ENCODE results near the gene NUB1. TPM values are rescaled to one million over a fixed set of nuclear protein-coding genes. Genes with fewer than 3 reads are reported as not detected.

The NUB1 gene
- polyA plus RNA-seq, 1 of the 3 experiments (the other 2 are of a cell fraction) = 54.0 TPM

DNA sequence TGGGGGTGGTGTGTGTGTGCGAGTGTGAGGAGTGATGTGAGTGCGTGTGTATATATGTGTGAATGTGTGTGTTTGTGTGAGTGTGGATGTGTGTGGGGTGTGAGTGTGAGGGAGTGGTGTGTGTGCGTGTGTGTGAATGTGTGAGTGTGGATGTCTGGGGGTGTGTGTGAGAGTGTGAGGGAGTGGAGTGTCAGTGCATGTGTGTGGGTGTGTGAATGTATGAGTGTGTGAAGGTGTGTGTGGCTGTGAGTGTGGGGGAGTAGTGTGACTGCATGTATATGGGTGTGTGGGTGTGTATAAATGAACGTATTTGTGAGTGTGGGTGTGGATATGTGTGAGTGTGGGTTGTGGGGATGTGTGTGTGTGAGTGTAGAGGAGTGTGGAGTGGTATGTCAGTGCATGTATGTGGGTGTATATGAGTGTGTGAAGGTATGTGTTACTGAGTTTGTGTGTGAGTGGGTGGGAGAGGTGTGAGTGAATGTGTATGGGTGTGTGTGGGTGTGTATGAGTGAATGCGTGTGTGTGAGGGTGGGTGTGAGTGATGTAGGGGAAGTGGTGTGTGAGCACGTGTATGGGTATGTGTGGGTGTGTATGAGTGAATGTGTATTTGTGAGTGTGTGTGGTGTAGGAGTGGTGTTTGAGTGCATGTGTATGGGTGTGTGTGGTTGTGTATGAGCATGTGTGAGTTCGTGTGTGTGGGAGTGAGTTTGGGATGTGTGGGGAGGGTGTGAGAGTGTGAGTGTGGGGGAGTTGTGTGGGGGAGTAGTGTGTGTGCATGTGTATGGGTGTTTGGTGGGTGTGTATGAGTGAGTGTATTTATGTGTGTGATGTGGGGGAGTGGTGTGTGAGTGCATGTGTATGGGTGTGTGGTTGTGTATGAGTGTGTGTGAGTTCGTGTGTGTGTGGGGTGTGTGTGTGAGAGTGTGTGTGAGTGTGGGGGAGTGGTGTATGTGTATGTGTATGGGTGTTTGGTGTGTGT lies 28.5 kb upstream of the NUB1 start:
- CTCF ChIA-PET = interaction anchor here (2.2 to 10.5 kb wide), 6 partner anchors 10 to 156 kb away, joined by 9 to 237 read pairs (median 92); partner anchors contain the start of gene NUB1
- Histone ChIP-seq H3K4me2 (no peak overlapping the region), H3K4me3 (ENCODE audit: low read depth in 2 of 2, low read length in 1 of 2) (no peak overlapping the region)

More for the DNA sequence above, 28.5 kb upstream of the NUB1 start:
- DNase-seq = no peak
- no peaks in the 10 kb centered on the region; the same call in 1 of the 2 replicates for H3K9me3 ChIP-seq
- H3K79me2 ChIP-seq (ENCODE audit: insufficient read depth) = no peaks in the 10 kb centered on the region
- H3K27ac ChIP-seq (ENCODE audit: low read depth in 2 of 2, low read length in 1 of 2) = no peak overlapping the region
- POLR2A ChIA-PET = no interaction called here
- no peaks in the 10 kb centered on the region for H3K36me3 ChIP-seq (replicated peaks in 1 of 2; ENCODE audit: control insufficient read depth in 1 of 2, insufficient read depth in 2 of 2, low read length in 1 of 2)
- no peaks in the 10 kb centered on the region for H3K9me2 ChIP-seq
- no peak overlapping the region for H3K9ac ChIP-seq
- no peaks in the 10 kb centered on the region for H4K20me1 ChIP-seq (ENCODE audit: insufficient read depth)
- H3K4me1 ChIP-seq (ENCODE audit: control insufficient read depth in 1 of 2, insufficient read depth in 2 of 2, low read depth in 1 of 2, low read length in 1 of 2) = no peaks in the 10 kb centered on the region; a peak in 1 of 4 replicates
- H3F3A ChIP-seq (replicated peaks; ENCODE audit: insufficient read depth) = peaks cover 3% of the 10 kb centered on the region
- WGBS (ENCODE audit: low lambda C conversion rate) = 48% methylated on average over 8 of the region's 8 CpGs
- H3K27me3 ChIP-seq (ENCODE audit: insufficient read depth) = no peaks in the 10 kb centered on the region
- no peak overlapping the region for H2AFZ ChIP-seq (ENCODE audit: low read depth)
- TF ChIP-seq TEAD4 (IDR thresholded peaks at IDR 0.05; ENCODE audit: borderline replicate concordance, insufficient read depth) = no peak
- TF ChIP-seq GABPA (IDR thresholded peaks at IDR 0.05; ENCODE audit: low read depth) = no peak
- TF ChIP-seq, protein P1, sequence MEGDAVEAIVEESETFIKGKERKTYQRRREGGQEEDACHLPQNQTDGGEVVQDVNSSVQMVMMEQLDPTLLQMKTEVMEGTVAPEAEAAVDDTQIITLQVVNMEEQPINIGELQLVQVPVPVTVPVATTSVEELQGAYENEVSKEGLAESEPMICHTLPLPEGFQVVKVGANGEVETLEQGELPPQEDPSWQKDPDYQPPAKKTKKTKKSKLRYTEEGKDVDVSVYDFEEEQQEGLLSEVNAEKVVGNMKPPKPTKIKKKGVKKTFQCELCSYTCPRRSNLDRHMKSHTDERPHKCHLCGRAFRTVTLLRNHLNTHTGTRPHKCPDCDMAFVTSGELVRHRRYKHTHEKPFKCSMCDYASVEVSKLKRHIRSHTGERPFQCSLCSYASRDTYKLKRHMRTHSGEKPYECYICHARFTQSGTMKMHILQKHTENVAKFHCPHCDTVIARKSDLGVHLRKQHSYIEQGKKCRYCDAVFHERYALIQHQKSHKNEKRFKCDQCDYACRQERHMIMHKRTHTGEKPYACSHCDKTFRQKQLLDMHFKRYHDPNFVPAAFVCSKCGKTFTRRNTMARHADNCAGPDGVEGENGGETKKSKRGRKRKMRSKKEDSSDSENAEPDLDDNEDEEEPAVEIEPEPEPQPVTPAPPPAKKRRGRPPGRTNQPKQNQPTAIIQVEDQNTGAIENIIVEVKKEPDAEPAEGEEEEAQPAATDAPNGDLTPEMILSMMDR (IDR thresholded peaks at IDR 0.05) = no peak
- no peak for TF ChIP-seq MXI1 (IDR thresholded peaks at IDR 0.05; ENCODE audit: low read depth, low read length)
- TF ChIP-seq, protein P2, sequence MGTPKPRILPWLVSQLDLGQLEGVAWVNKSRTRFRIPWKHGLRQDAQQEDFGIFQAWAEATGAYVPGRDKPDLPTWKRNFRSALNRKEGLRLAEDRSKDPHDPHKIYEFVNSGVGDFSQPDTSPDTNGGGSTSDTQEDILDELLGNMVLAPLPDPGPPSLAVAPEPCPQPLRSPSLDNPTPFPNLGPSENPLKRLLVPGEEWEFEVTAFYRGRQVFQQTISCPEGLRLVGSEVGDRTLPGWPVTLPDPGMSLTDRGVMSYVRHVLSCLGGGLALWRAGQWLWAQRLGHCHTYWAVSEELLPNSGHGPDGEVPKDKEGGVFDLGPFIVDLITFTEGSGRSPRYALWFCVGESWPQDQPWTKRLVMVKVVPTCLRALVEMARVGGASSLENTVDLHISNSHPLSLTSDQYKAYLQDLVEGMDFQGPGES (IDR thresholded peaks at IDR 0.05; ENCODE audit: low read depth, low read length) = no peak
- no peak for TF ChIP-seq TCF12 (IDR thresholded peaks at IDR 0.05)
- TF ChIP-seq, protein P3, sequence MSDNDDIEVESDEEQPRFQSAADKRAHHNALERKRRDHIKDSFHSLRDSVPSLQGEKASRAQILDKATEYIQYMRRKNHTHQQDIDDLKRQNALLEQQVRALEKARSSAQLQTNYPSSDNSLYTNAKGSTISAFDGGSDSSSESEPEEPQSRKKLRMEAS (IDR thresholded peaks at IDR 0.05; ENCODE audit: low read depth) = no peak
- no peak for TF ChIP-seq FOSL2 (IDR thresholded peaks at IDR 0.05; ENCODE audit: borderline replicate concordance, low read depth)
- no peak for TF ChIP-seq CHD2 (IDR thresholded peaks at IDR 0.05; ENCODE audit: low read length, partially characterized antibody)
- TF ChIP-seq TAF1 (IDR thresholded peaks at IDR 0.05; ENCODE audit: borderline replicate concordance, low read depth, low read length) = no peak
- TF ChIP-seq, protein P4, sequence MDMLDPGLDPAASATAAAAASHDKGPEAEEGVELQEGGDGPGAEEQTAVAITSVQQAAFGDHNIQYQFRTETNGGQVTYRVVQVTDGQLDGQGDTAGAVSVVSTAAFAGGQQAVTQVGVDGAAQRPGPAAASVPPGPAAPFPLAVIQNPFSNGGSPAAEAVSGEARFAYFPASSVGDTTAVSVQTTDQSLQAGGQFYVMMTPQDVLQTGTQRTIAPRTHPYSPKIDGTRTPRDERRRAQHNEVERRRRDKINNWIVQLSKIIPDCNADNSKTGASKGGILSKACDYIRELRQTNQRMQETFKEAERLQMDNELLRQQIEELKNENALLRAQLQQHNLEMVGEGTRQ (IDR thresholded peaks at IDR 0.05; ENCODE audit: borderline replicate concordance, low read depth, low read length) = no peak
- TF ChIP-seq EP300 (IDR thresholded peaks at IDR 0.05; ENCODE audit: borderline replicate concordance in 1 of 2, low read depth in 1 of 2, low read length in 1 of 2) = no peak
- no peak for TF ChIP-seq RCOR1 (IDR thresholded peaks at IDR 0.05; ENCODE audit: low read length)
- no peak for TF ChIP-seq NRF1 (IDR thresholded peaks at IDR 0.05; ENCODE audit: low read depth, low read length)
- TF ChIP-seq RAD21 (IDR thresholded peaks at IDR 0.05; ENCODE audit: low read length) = no peak

All from SK-N-SH (cell line).